Heart right ventricle (tissue), 16 donors: Measurements from ENCODE around the gene NRXN3. TPM values are rescaled to one million over a fixed set of nuclear protein-coding genes. Genes with fewer than 3 reads are reported as not detected.
A peak's percentile ranks its signal among the peaks of the same experiment; 100 is the strongest.

Source experiments
- ATAC-seq, 8 donors: fragments of 200-7000 bp; cut with Tn5 transposase; one replicate each; pipeline ENCODE4 v1.9.1; 2020; ENCODE audit warnings: mild to moderate bottlenecking in 8 of 8, moderate library complexity in 8 of 8, moderate number of reproducible peaks in 1 of 8
- DNase-seq, 2 donors: peaks; one replicate each; pipeline ENCODE4 v3.0.0-alpha.2; 2020
- H3K27ac ChIP-seq, 10 donors: fragments of 200-600 bp; sonication (generic) in 2 of 10; one replicate each; pipeline versions ENCODE4 v1.5.0 to v1.8.0; 2020 to 2022; ENCODE audit warnings: mild to moderate bottlenecking in 3 of 10
- H3K27me3 ChIP-seq, 7 donors: fragments of 200-600 bp; one replicate each; pipeline ENCODE4 v1.8.0; 2021 to 2022; ENCODE audit warnings: mild to moderate bottlenecking in 2 of 7
- H3K36me3 ChIP-seq, 9 donors: fragments of 200-600 bp; sonication (generic) in 1 of 9; one replicate each; pipeline versions ENCODE4 v1.5.0 to v1.8.0; 2020 to 2022; ENCODE audit warnings: mild to moderate bottlenecking in 2 of 9
- H3K4me1 ChIP-seq, 9 donors: fragments of 200-600 bp; sonication (generic) in 1 of 9; one replicate each; pipeline versions ENCODE4 v1.5.0 to v1.8.0; 2020 to 2022; ENCODE audit warnings: mild to moderate bottlenecking in 4 of 9
- H3K4me3 ChIP-seq, 10 donors: fragments of 200-600 bp; sonication (generic) in 2 of 10; one replicate each; pipeline versions ENCODE4 v1.5.0 to v1.8.0; 2020 to 2022; ENCODE audit warnings: mild to moderate bottlenecking in 7 of 10, moderate library complexity in 2 of 10
- H3K9me3 ChIP-seq, 11 donors: fragments of 200-600 bp in 10 of 11; sonication (generic) in 2 of 11; one replicate each; pipeline versions ENCODE4 v1.5.0 to v1.8.0; 2013 to 2022; ENCODE audit warnings: mild to moderate bottlenecking in 2 of 11, control low read depth in 1 of 11, moderate library complexity in 1 of 11
- CTCF ChIP-seq, 9 donors: fragments of 200-600 bp; sonication (generic) in 2 of 9; IDR thresholded peaks; one replicate each; pipeline versions ENCODE4 v1.5.0 to v1.8.0; 2021 to 2022; ENCODE audit warnings: antibody characterized with exemption in 9 of 9, mild to moderate bottlenecking in 5 of 9, moderate library complexity in 1 of 9
- WGBS, 2 donors: extraction: QIAGEN DNeasy Blood & Tissue Kit; methylation state at CpG; one replicate each; pipeline ENCODE4 v1.1.7; 2013; ENCODE audit warnings: inconsistent platforms in 1 of 2; 5-methylcytosine and 5-hydroxymethylcytosine counted together
- intact Hi-C, 10 donors: fragments of 100-400 bp; cut with DNase I; formaldehyde crosslinking; loops; one replicate each; pipeline versions ENCODE4 v1.11.1 to v1.14.2; 2022
- polyA plus RNA-seq, 2 donors: library from polyadenylated mRNA; stranded (reverse); fragments of 200-250 nt; gene quantifications; one replicate each; pipeline ENCODE4 v1.2.3, GENCODE V29; 2013
- total RNA-seq, 10 donors: library from RNA; stranded (reverse); fragmentation: NEBNext Ultra II Directional in 3 of 10; extraction: Animal tissue kit (Norgen Biotek cat#: 25700) in 3 of 10; gene quantifications; one replicate each; pipeline versions ENCODE4 v1.2.1 to v1.2.4, GENCODE V29; 2021 to 2023
- donor health status: Arrhythmogenic right ventricular cardiomyopathy.
- donor health status: ischemic (EF 13 %, LVEDD 7.1; RV severe dilation, severe dysfunction).
- donor health status: healthy with polysubstance abuse.
- donor health status: DM: no; HTN: yes; CAD: no.
- donor health status: DM: no; HTN: no; CAD: no.
- donor health status: ischemic (EF 25% LVEDD 6.9; RV normal size, moderate dysfunction).
- donor health status: ischemic (EF 25% LVEDD 5.7; RV mildly dilated, moderate dysfunction).
- donor health status: healthy.
- donor health status: DM: yes; HTN: yes; CAD: no.
- donor health status: Ischemic cardiomyopathy.
- donor health status: ischemic (EF 35%, LVEDD 5.7; RV mildly dilated, moderate dysfunction).
- donor health status: nonischemic (EF 11% LVEDD 7.7; RV severe dilation, severe dysfunction).
- donor health status: DM: yes; HTN: yes; CAD: no.
- donor health status: PGD.
- donor health status: ischemic (EF 29% LVEDD 5.4; RV normal size, mild dysfunction).
- donor health status: nonischemic (EF 23%, LVEDD 6.1; RV moderate dilation, normal function).

NRXN3 gene
- total and polyA plus RNA-seq, 12 donors, result 0.23 to 1.8 (median 0.87) TPM

GRCh38 chr14:78897443-78897842 lies 727.3 kb downstream of the NRXN3 start:
- H3K9me3 ChIP-seq, result peaks cover 0 to 9% (median 0%) of the 10 kb centered on the region in 11 donors
- no peak overlapping the region for H3K4me3 ChIP-seq
- DNase-seq, result no peak
- H3K36me3 ChIP-seq, result no peaks in the 10 kb centered on the region
- no peak for ATAC-seq
- TF ChIP-seq CTCF (IDR thresholded peaks at IDR 0.05), result no peak
- no peaks in the 10 kb centered on the region for H3K4me1 ChIP-seq
- 34 to 40% methylated on average over 2 of the region's 2 CpGs for WGBS, 2 donors
- no peak overlapping the region for H3K27ac ChIP-seq
- no peaks in the 10 kb centered on the region for H3K27me3 ChIP-seq
- intact Hi-C loops, result no loop called here

- no peaks in the 10 kb centered on the region for H3K4me1 ChIP-seq
- no peaks in the 10 kb centered on the region for H3K27me3 ChIP-seq
- H3K4me3 ChIP-seq, result no peak overlapping the region
- intact Hi-C loops, result no loop called here
- DNase-seq (peak in 1 of 2 donors; percentile 8), ATAC-seq (no peak)
- no peak overlapping the region for H3K27ac ChIP-seq
- peak in 6 of 9 donors; percentile 30 to 52 (median 43) for TF ChIP-seq CTCF (IDR thresholded peaks at IDR 0.05)
- no peaks in the 10 kb centered on the region for H3K36me3 ChIP-seq
- H3K9me3 ChIP-seq, result no peaks in the 10 kb centered on the region
- WGBS, 2 donors, result 6 to 8% methylated on average over 5 of the region's 5 CpGs
Observed at GRCh38 chr14:78902010-78902623, 731.9 kb downstream of the NRXN3 start.

- 80 to 84% methylated on average over 3 of the region's 3 CpGs for WGBS, 2 donors
- DNase-seq, result no peak
- no peaks in the 10 kb centered on the region for H3K27me3 ChIP-seq
- no peak for TF ChIP-seq CTCF (IDR thresholded peaks at IDR 0.05)
- intact Hi-C loops, result no loop called here
- H3K4me3 ChIP-seq, result no peak overlapping the region
- peaks cover 0 to 9% (median under 1%) of the 10 kb centered on the region in 11 donors for H3K9me3 ChIP-seq
- no peak overlapping the region for H3K27ac ChIP-seq
- H3K4me1 ChIP-seq, result no peaks in the 10 kb centered on the region
- ATAC-seq, result no peak
- no peaks in the 10 kb centered on the region for H3K36me3 ChIP-seq
Observed at GRCh38 chr14:78904094-78904493, 733.9 kb downstream of the NRXN3 start.

GRCh38 chr14:78917462-78917861 lies 747.3 kb downstream of the NRXN3 start:
- no peaks in the 10 kb centered on the region for H3K4me1 ChIP-seq
- no peak for TF ChIP-seq CTCF (IDR thresholded peaks at IDR 0.05)
- H3K36me3 ChIP-seq, result no peaks in the 10 kb centered on the region
- no peak overlapping the region for H3K27ac ChIP-seq
- intact Hi-C loops, result no loop called here
- ATAC-seq, result no peak
- WGBS, 2 donors, result 97 to 98% methylated on average over 1 of the region's 1 CpG
- no peak for DNase-seq
- no peak overlapping the region for H3K4me3 ChIP-seq
- no peaks in the 10 kb centered on the region for H3K27me3 ChIP-seq
- no peaks in the 10 kb centered on the region for H3K9me3 ChIP-seq
